ENCODE results near the gene GDI2. TPM values are rescaled to one million over a fixed set of nuclear protein-coding genes. Genes with fewer than 3 reads are reported as not detected.

GDI2 gene
- polyA plus RNA-seq, 1 donor, result 336 TPM

- no peak for DNase-seq
Observed at GRCh38 chr10:5746197-5746596, 67.0 kb downstream of the GDI2 start.

- DNase-seq, result no peak
Observed at GRCh38 chr10:5744849-5745248, 68.4 kb downstream of the GDI2 start.

DNA sequence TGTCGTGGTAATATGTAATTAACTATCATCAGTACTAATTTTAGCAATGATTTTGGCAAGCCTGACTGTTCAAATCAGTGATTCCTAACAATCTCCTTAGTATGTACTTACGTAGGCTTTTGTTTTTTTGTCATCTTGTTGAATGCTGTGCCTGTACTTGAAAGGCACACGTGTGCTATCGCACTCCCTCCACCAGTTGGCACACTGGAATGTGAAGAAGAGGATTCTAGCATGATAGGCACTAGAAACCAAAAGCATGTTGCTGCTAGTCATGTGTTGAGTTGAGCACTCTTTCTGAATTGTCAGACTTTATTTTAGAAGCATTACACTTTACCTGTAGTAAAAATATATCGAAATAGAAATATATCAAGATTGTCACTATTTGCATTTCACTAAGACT, 69.5 kb downstream of the GDI2 start:
- no peak for DNase-seq

- DNase-seq, result no peak
Observed at GRCh38 chr10:5742116-5742515, 71.1 kb downstream of the GDI2 start.

DNA sequence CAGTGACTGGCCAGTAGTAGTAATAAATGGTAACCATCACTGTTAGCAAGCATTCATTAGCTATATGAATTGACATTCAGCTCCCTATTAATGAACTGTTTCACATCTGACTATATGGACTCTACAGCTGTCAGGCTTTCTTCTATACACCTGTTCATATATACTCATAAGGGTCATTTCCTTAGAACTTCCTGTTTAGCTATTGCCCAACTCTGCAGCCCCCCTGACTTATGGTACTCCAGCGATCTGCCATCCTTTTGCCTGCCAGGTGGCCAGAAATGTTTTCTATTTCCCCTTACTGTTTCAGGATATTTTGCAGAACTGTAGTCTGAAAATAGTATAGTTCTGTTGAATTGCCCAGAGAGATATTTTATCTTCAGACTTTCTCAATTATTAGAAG, 72.0 kb downstream of the GDI2 start:
- no peak for DNase-seq

- no peak for DNase-seq
Observed at GRCh38 chr10:5738427-5738826, 74.8 kb downstream of the GDI2 start.

GRCh38 chr10:5737352-5737751, 75.9 kb downstream of the GDI2 start:
- DNase-seq, result no peak

DNA sequence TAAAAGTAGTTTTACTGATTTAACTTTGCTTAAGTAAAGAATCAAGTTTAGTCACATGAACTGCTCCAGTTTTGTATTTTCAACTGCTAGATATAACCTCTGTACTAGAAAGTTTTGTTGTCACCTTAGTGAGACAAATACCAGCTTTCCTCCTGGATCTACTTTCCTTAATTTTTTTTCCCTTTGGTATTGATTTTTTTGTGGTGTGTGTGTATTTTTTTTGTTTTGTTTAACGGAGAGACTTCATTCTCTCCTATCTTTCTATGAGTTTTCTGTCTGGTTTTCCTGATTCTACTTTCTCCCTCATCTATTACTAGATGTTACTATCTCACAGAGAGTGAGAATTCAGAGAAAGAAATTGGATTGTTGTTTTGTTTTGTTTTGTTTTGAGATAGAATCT, 76.6 kb downstream of the GDI2 start:
- DNase-seq, result no peak

- DNase-seq, result no peak
Observed at GRCh38 chr10:5735119-5735518, 78.1 kb downstream of the GDI2 start.

GRCh38 chr10:5732141-5732540, 81.1 kb downstream of the GDI2 start:
- no peak for DNase-seq

GRCh38 chr10:5731559-5731958, 81.7 kb downstream of the GDI2 start:
- DNase-seq, result no peak

GRCh38 chr10:5730766-5731165, 82.5 kb downstream of the GDI2 start:
- no peak for DNase-seq

GRCh38 chr10:5723692-5724091, 89.5 kb downstream of the GDI2 start:
- no peak for DNase-seq

DNA sequence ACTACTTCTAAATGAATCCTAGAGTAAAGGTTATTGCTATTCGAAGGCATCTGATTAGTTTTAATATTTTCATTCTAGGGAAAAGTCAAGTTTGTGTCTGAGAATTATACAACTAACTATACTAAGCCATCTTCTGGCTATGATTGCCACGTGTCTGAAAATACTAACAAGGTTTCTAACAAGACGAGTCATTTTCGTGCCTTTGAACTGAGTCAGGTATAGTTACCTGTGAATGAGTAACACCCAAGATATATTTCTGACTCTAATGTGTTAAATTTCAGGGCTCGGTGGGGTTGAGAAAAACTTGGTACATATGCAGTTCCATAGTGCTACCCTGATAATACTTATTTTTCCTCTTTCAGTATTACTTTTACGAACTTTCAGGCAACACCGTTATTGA, 93.1 kb downstream of the GDI2 start:
- DNase-seq, result no peak

GRCh38 chr10:5719546-5719945, 93.7 kb downstream of the GDI2 start:
- DNase-seq, result no peak

Other genes with a start within 250 kb of the GDI2 start
- gene ASB13, start 146.8 kb downstream of the GDI2 start, polyA plus RNA-seq (ENCODE audit: insufficient read length), result 23.1 TPM
- gene TASOR2, start 128.6 kb downstream of the GDI2 start, polyA plus RNA-seq (ENCODE audit: insufficient read length), result 48.7 TPM
- gene ANKRD16, start 76.5 kb upstream of the GDI2 start, polyA plus RNA-seq (ENCODE audit: insufficient read length), result 12.0 TPM
- 87.3 TPM for gene FBH1, start 76.8 kb upstream of the GDI2 start, polyA plus RNA-seq (ENCODE audit: insufficient read length)
- 1.8 TPM for gene IL15RA, start 164.1 kb upstream of the GDI2 start, polyA plus RNA-seq (ENCODE audit: insufficient read length)
- 0.05 TPM for gene IL2RA, start 248.9 kb upstream of the GDI2 start, polyA plus RNA-seq (ENCODE audit: insufficient read length)

Data from left kidney (tissue), 2 donors.